Esophagus (tissue), 2 donors: Measurements from ENCODE around the gene OR4F15. TPM values are rescaled to one million over a fixed set of nuclear protein-coding genes. Genes with fewer than 3 reads are reported as not detected.

Source experiments
- H3K27ac ChIP-seq, 2 donors: one replicate each; pipeline ENCODE4 v1.5.1; 2013; ENCODE audit warnings: low read depth in 2 of 2, mild to moderate bottlenecking in 2 of 2, inconsistent platforms in 1 of 2, low read length in 1 of 2, moderate library complexity in 1 of 2
- H3K27me3 ChIP-seq, 2 donors: one replicate each; pipeline ENCODE4 v1.6.1; 2013; ENCODE audit warnings: low read length in 2 of 2, control low read depth in 1 of 2, mild to moderate bottlenecking in 1 of 2; ENCODE audit not compliant: insufficient read depth in 2 of 2, control insufficient read depth in 1 of 2
- H3K36me3 ChIP-seq, 2 donors: one replicate each; pipeline ENCODE4 v1.6.1; 2013; ENCODE audit warnings: low read length in 1 of 2; ENCODE audit not compliant: control insufficient read depth in 2 of 2, insufficient read depth in 2 of 2
- H3K4me1 ChIP-seq, 2 donors: one replicate each; pipeline ENCODE4 v1.6.1; 2013; ENCODE audit warnings: low read length in 1 of 2; ENCODE audit not compliant: control insufficient read depth in 2 of 2, insufficient read depth in 2 of 2
- H3K4me3 ChIP-seq, 2 donors: one replicate each; pipeline ENCODE4 v1.5.1; 2013; ENCODE audit warnings: low read length in 2 of 2, mild to moderate bottlenecking in 2 of 2, low read depth in 1 of 2, moderate library complexity in 1 of 2
- H3K9me3 ChIP-seq, 2 donors: one replicate each; pipeline ENCODE4 v1.6.1; 2013; ENCODE audit warnings: mild to moderate bottlenecking in 2 of 2, low read depth in 1 of 2, low read length in 1 of 2, moderate library complexity in 1 of 2; ENCODE audit not compliant: control insufficient read depth in 2 of 2, insufficient read depth in 1 of 2
- WGBS, 2 donors: extraction: QIAGEN DNeasy Blood & Tissue Kit; methylation state at CpG; one replicate each; pipeline ENCODE4 v1.1.7; 2013; 5-methylcytosine and 5-hydroxymethylcytosine counted together
- polyA plus RNA-seq, 2 donors: library from polyadenylated mRNA; stranded (reverse); fragments of 200-250 nt; gene quantifications; one replicate each; pipeline ENCODE4 v1.2.3, GENCODE V29; 2013
- donor health status: healthy with polysubstance abuse.
- donor health status: Bipolar disorder and iron deficiency.

OR4F15 gene
- polyA plus RNA-seq, 2 donors = not detected

DNA sequence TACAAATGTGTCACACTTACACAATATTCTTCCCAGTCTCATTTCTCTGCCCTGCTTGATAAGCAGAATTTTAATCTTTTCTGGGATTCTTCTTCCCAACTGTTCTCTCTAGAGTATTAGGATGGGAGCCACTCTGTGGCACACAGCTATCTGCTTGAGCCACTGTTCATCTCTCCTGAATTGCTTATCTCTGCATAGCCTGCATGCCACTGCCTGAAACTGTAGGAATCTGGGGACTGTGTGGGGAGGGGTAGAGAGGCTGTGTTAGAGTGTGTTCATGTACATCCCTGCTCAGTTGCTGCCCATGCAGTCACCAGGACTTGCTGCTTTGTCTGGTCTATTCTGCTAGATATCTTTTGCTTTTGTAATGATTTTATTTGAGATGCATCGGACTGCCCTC is 11.0 kb upstream of the OR4F15 start:
- no peak overlapping the region for H3K4me3 ChIP-seq
- no peak overlapping the region for H3K27ac ChIP-seq
- H3K27me3 ChIP-seq = no peaks in the 10 kb centered on the region
- no peaks in the 10 kb centered on the region for H3K4me1 ChIP-seq
- no peaks in the 10 kb centered on the region for H3K36me3 ChIP-seq
- WGBS, 2 donors = 86 to 96% methylated on average over 1 of the region's 1 CpG
- peaks cover 0 to 4% of the 10 kb centered on the region in 2 donors for H3K9me3 ChIP-seq

- Histone ChIP-seq H3K27ac (no peak within 1 kb of the TSS), H3K36me3 (no peaks in the 10 kb centered on the region), H3K4me3 (no peak within 1 kb of the TSS), H3K27me3 (no peaks in the 10 kb centered on the region), H3K9me3 (peaks cover 0 to 4% of the 10 kb centered on the region in 2 donors), H3K4me1 (no peaks in the 10 kb centered on the region)
- WGBS, 2 donors = 79 to 93% methylated on average over 2 of the region's 2 CpGs
Measured at GRCh38 chr15:101803209-101803608, 8.8 kb upstream of the OR4F15 start, which contains the start of gene OR4F6. TSS of gene OR4F6 (plus strand) at chr15:101803509. CDS start at chr15:101805720, 2,211 bp downstream.

DNA sequence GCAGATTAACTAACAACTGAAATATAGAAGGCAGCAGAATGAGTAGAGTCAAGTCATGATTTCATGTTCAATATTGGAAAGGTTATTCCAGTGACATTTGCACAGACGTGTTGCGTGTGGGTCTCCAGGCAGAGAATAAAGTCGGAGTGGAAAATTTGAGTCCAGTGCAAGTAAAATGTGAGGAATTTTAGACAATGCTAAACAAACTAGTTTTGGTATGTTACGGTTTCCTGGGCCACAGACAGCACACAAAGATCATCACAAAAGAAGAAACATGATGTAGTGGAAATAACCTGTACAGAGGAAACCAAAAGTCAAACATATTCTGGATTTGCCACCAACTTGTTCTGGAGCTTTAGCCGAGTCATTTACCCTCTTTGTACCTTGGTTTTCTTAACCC is 8.3 kb upstream of the OR4F15 start:
- 68 to 69% methylated on average over 5 of the region's 5 CpGs for WGBS, 2 donors
- Histone ChIP-seq H3K4me1 (no peaks in the 10 kb centered on the region), H3K9me3 (peaks cover 0 to 4% of the 10 kb centered on the region in 2 donors)

GRCh38 chr15:101804375-101804774 is 7.6 kb upstream of the OR4F15 start:
- Histone ChIP-seq H3K27ac (no peak overlapping the region), H3K4me1 (no peaks in the 10 kb centered on the region), H3K9me3 (peaks cover 0 to 4% of the 10 kb centered on the region in 2 donors), H3K27me3 (no peaks in the 10 kb centered on the region), H3K36me3 (no peaks in the 10 kb centered on the region), H3K4me3 (no peak overlapping the region)

More for the DNA sequence above, 8.3 kb upstream of the OR4F15 start:
- Histone ChIP-seq H3K27ac (no peak overlapping the region), H3K4me3 (no peak overlapping the region), H3K27me3 (no peaks in the 10 kb centered on the region), H3K36me3 (no peaks in the 10 kb centered on the region)

GRCh38 chr15:101804941-101805340 is 7.1 kb upstream of the OR4F15 start:
- Histone ChIP-seq H3K9me3 (peaks cover 0 to 4% of the 10 kb centered on the region in 2 donors), H3K36me3 (no peaks in the 10 kb centered on the region), H3K27ac (no peak overlapping the region), H3K4me1 (no peaks in the 10 kb centered on the region), H3K27me3 (no peaks in the 10 kb centered on the region), H3K4me3 (no peak overlapping the region)

DNA sequence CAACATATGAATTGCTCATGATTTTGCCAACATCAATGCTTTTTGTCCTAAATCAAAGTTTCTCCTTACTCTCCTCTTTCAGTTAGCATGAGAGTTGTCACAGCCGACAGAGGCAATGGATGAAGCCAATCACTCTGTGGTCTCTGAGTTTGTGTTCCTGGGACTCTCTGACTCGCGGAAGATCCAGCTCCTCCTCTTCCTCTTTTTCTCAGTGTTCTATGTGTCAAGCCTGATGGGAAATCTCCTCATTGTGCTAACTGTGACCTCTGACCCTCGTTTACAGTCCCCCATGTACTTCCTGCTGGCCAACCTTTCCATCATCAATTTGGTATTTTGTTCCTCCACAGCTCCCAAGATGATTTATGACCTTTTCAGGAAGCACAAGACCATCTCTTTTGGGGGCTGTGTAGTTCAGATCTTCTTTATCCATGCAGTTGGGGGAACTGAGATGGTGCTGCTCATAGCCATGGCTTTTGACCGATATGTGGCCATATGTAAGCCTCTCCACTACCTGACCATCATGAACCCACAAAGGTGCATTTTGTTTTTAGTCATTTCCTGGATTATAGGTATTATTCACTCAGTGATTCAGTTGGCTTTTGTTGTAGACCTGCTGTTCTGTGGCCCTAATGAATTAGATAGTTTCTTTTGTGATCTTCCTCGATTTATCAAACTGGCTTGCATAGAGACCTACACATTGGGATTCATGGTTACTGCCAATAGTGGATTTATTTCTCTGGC is 6.2 kb upstream of the OR4F15 start:
- WGBS, 2 donors = 64 to 69% methylated on average over 6 of the region's 6 CpGs
- Histone ChIP-seq H3K9me3 (peaks cover 0 to 4% of the 10 kb centered on the region in 2 donors), H3K36me3 (no peaks in the 10 kb centered on the region), H3K27me3 (no peaks in the 10 kb centered on the region), H3K4me1 (no peaks in the 10 kb centered on the region), H3K4me3 (no peak overlapping the region), H3K27ac (no peak overlapping the region)

GRCh38 chr15:101807345-101807945 is 4.6 kb upstream of the OR4F15 start:
- Histone ChIP-seq H3K27me3 (no peaks in the 10 kb centered on the region), H3K4me1 (no peaks in the 10 kb centered on the region), H3K27ac (no peak overlapping the region), H3K9me3 (no peaks in the 10 kb centered on the region), H3K36me3 (no peaks in the 10 kb centered on the region), H3K4me3 (no peak overlapping the region)
- 65 to 67% methylated on average over 10 of the region's 10 CpGs for WGBS, 2 donors

- H3K27ac ChIP-seq = no peak overlapping the region
- no peak overlapping the region for H3K4me3 ChIP-seq
- no peaks in the 10 kb centered on the region for H3K9me3 ChIP-seq
- no peaks in the 10 kb centered on the region for H3K4me1 ChIP-seq
- H3K36me3 ChIP-seq = no peaks in the 10 kb centered on the region
- WGBS, 2 donors = 47 to 48% methylated on average over 2 of the region's 2 CpGs
- H3K27me3 ChIP-seq = no peaks in the 10 kb centered on the region
Measured at GRCh38 chr15:101808201-101808600, 3.8 kb upstream of the OR4F15 start.

- WGBS, 2 donors = 85 to 93% methylated on average over 1 of the region's 1 CpG
- Histone ChIP-seq H3K4me3 (no peak overlapping the region), H3K36me3 (no peaks in the 10 kb centered on the region), H3K9me3 (no peaks in the 10 kb centered on the region), H3K27ac (no peak overlapping the region), H3K27me3 (no peaks in the 10 kb centered on the region), H3K4me1 (no peaks in the 10 kb centered on the region)
Measured at GRCh38 chr15:101810456-101810855, 1.5 kb upstream of the OR4F15 start.

DNA sequence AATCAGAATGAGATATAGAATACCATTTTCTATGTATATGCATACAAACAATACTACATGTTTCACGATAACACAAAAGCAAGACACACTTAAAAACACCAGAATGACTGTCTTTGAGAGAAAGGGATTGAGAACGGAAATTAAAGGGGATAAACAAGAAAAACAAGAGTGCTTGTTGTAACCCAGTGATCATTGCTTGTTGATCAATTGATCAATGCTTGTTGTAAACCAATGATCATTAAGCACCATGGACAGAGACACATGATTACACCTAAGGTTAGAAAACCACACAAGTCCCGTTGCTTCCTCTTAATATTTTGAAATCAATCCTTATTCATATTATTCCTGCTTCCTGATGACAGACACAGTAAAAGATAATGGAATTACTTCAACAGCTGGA is 1.1 kb upstream of the OR4F15 start:
- no peaks in the 10 kb centered on the region for H3K4me1 ChIP-seq
- no peaks in the 10 kb centered on the region for H3K9me3 ChIP-seq
- WGBS, 2 donors = 50 to 51% methylated on average over 3 of the region's 3 CpGs
- H3K4me3 ChIP-seq = no peak overlapping the region
- no peaks in the 10 kb centered on the region for H3K36me3 ChIP-seq
- H3K27me3 ChIP-seq = no peaks in the 10 kb centered on the region
- no peak overlapping the region for H3K27ac ChIP-seq
